Right lobe of liver (tissue), 4 donors: ENCODE results near the gene NNMT.

ENCODE experiments used
- CTCF ChIP-seq, 4 donors: fragments of 200-600 bp in 3 of 4; fragments of 450-650 bp in 1 of 4; IDR thresholded peaks; one replicate each; pipeline versions ENCODE4 v1.5.1 to v1.8.0; 2016 to 2022; ENCODE audit warnings: antibody characterized with exemption in 4 of 4, mild to moderate bottlenecking in 2 of 4
- POLR2A ChIP-seq: fragments of 450-650 bp; IDR thresholded peaks from one replicate; pipeline ENCODE4 v1.6.1; 2017; ENCODE audit warnings: antibody characterized with exemption, mild to moderate bottlenecking
- donor health status: DM: no; HTN: no; CAD: no.
- donor health status: DM: no; HTN: no; CAD: no.
- donor health status: DM: no; HTN: yes; CAD: no.

- no peak for TF ChIP-seq POLR2A
- TF ChIP-seq CTCF (IDR thresholded peaks at IDR 0.05): no peak
Measured at GRCh38 chr11:114316980-114317786, 21.0 kb downstream of the NNMT start.
